Panc1 (cell line): ENCODE measurements around the gene DIAPH2. TPM values are rescaled to one million over a fixed set of nuclear protein-coding genes. Genes with fewer than 3 reads are reported as not detected.

ENCODE experiments used
- ATAC-seq: fragments of 200-7000 bp; cut with Tn5 transposase; 2 replicates; pipeline ENCODE4 v1.9.1; 2020; ENCODE audit warnings: mild to moderate bottlenecking, moderate library complexity
- BruUV-seq: library from RNA; stranded (reverse); fragments of 400-500 nt; replicated peaks from 2 replicates; lab custom pipeline; 2021; lab: Mats Ljungman, UMichigan
- CTCF ChIA-PET: fragments of 300-600 bp; sonication (Branson Sonifier 250); formaldehyde crosslinking; loops from one replicate; lab custom pipeline; 2022; ENCODE audit warnings: antibody characterized with exemption; lab: Charles Lee
- POLR2A ChIA-PET: fragments of 300-600 bp; sonication (Branson Sonifier 250); formaldehyde crosslinking; loops from one replicate; lab custom pipeline; 2022; ENCODE audit warnings: antibody characterized with exemption; lab: Charles Lee
- DNase-seq: peaks from one replicate; pipeline ENCODE4 v3.0.0-alpha.2; 2010; ENCODE audit warnings: low read depth, low spot score
- H3K27ac ChIP-seq: 2 replicates; pipeline ENCODE4 v1.5.1; 2011; ENCODE audit warnings: mild to moderate bottlenecking, low read length, inconsistent platforms
- H3K27me3 ChIP-seq: fragments of 200-500 bp; sonication (Bioruptor generic); 2 replicates; pipeline ENCODE4 v1.6.0; 2014; ENCODE audit warnings: low read length, inconsistent platforms; ENCODE audit not compliant: control insufficient read depth, insufficient read depth
- H3K36me3 ChIP-seq: fragments of 200-500 bp; sonication (Bioruptor generic); 2 replicates; pipeline ENCODE4 v1.5.1; 2014; ENCODE audit warnings: inconsistent platforms, mild to moderate bottlenecking, low read length, moderate library complexity; ENCODE audit not compliant: control insufficient read depth, insufficient read depth
- H3K4me1 ChIP-seq: 2 replicates; pipeline ENCODE4 v1.5.1; 2011; ENCODE audit warnings: inconsistent platforms, mild to moderate bottlenecking, low read length, moderate library complexity; ENCODE audit not compliant: control insufficient read depth, insufficient read depth
- H3K4me3 ChIP-seq, 2 experiments: 2 replicates each; pipeline ENCODE4 v1.5.1; 2011 to 2012; ENCODE audit warnings: low read depth in 2 of 2, low read length in 2 of 2, mild to moderate bottlenecking in 2 of 2, inconsistent platforms in 1 of 2, moderate library complexity in 1 of 2
- H3K9me3 ChIP-seq: fragments of 200-500 bp; sonication (Bioruptor generic); 2 replicates; pipeline ENCODE4 v1.5.1; 2014; ENCODE audit warnings: low read depth, mild to moderate bottlenecking, inconsistent platforms, low read length, moderate library complexity; ENCODE audit not compliant: control insufficient read depth, insufficient read depth
- CTCF ChIP-seq: fragments of 450-650 bp; IDR thresholded peaks from 2 replicates; pipeline ENCODE4 v1.5.1; 2017; ENCODE audit warnings: mild to moderate bottlenecking
- POLR2AphosphoS5 ChIP-seq: IDR thresholded peaks from 2 replicates; pipeline ENCODE4 v1.6.1; 2012; ENCODE audit warnings: mild to moderate bottlenecking, low read depth, low read length, moderate library complexity
- REST ChIP-seq, 2 experiments: IDR thresholded peaks; 2 replicates each; pipeline ENCODE4 v1.6.1; 2011 to 2012; ENCODE audit warnings: low read depth in 2 of 2, control low read depth in 1 of 2, low read length in 1 of 2, mild to moderate bottlenecking in 1 of 2, moderate library complexity in 1 of 2; ENCODE audit not compliant: insufficient read depth in 1 of 2
- SIN3A ChIP-seq: IDR thresholded peaks from 2 replicates; pipeline ENCODE4 v1.6.1; 2012; ENCODE audit warnings: low read depth, mild to moderate bottlenecking, low read length, moderate library complexity, borderline replicate concordance; ENCODE audit not compliant: insufficient read depth
- TCF7L2 ChIP-seq: IDR thresholded peaks from 2 replicates; pipeline ENCODE4 v1.6.1; 2011; ENCODE audit warnings: mild to moderate bottlenecking, low read depth, low read length, inconsistent platforms
- in situ Hi-C: cut with HindIII; loops from 2 replicates; pipeline ENCODE4 v1.10.0; 2016; ENCODE audit warnings: low sequenced_read_pairs, low pct_unique_long_range_greater_than_20kb
- intact Hi-C: fragments of 100-400 bp; cut with micrococcal nuclease; formaldehyde crosslinking; loops from one replicate; pipeline ENCODE4 v1.10.0; 2022; ENCODE audit not compliant: unreplicated experiment
- total RNA-seq: library from RNA; stranded (reverse); gene quantifications from one replicate; pipeline ENCODE4 v1.2.1, GENCODE V29; 2021; ENCODE audit not compliant: unreplicated experiment

DIAPH2 gene
- total RNA-seq, 1 experiment from 2014 or later = 17.0 TPM

GRCh38 chrX:96833333-96833732 lies 148.7 kb downstream of the DIAPH2 start:
- no peak for DNase-seq

GRCh38 chrX:96834137-96834536 lies 149.5 kb downstream of the DIAPH2 start:
- BruUV-seq = no TSS peak
- intact Hi-C loops = no loop called here
- H3K4me1 ChIP-seq = no peaks in the 10 kb centered on the region
- in situ Hi-C loops = no loop called here
- TF ChIP-seq CTCF (no peak), REST (IDR thresholded peaks at IDR 0.05; ENCODE audit: insufficient read depth in 1 of 2, low read depth in 2 of 2, low read length in 1 of 2) (no peak), POLR2AphosphoS5 (no peak), TCF7L2 (no peak), SIN3A (no peak)
- no peak for DNase-seq
- H3K27ac ChIP-seq = no peak overlapping the region
- no peaks in the 10 kb centered on the region for H3K9me3 ChIP-seq
- no peak overlapping the region for H3K4me3 ChIP-seq
- ChIA-PET POLR2A (no interaction called here), CTCF (no interaction called here)
- H3K27me3 ChIP-seq = no peaks in the 10 kb centered on the region
- no peaks in the 10 kb centered on the region for H3K36me3 ChIP-seq
- no peak for ATAC-seq

More at GRCh38 chrX:96833333-96833732, 148.7 kb downstream of the DIAPH2 start:
- no peak overlapping the region for H3K27ac ChIP-seq
- CTCF ChIA-PET = no interaction called here
- intact Hi-C loops (no loop called here), in situ Hi-C loops (no loop called here)
- H3K4me3 ChIP-seq = no peak overlapping the region
- H3K4me1 ChIP-seq = no peaks in the 10 kb centered on the region
- POLR2A ChIA-PET = no interaction called here
- no peaks in the 10 kb centered on the region for H3K36me3 ChIP-seq
- ATAC-seq = no peak
- TF ChIP-seq CTCF = no peak
- TF ChIP-seq SIN3A = no peak
- no peak for TF ChIP-seq TCF7L2
- TF ChIP-seq REST (IDR thresholded peaks at IDR 0.05; ENCODE audit: insufficient read depth in 1 of 2, low read depth in 2 of 2, low read length in 1 of 2) = no peak
- TF ChIP-seq POLR2AphosphoS5 = no peak
- no peaks in the 10 kb centered on the region for H3K9me3 ChIP-seq
- H3K27me3 ChIP-seq = no peaks in the 10 kb centered on the region
- BruUV-seq = no TSS peak
